ENCODE results near the gene WDR89. TPM values are rescaled to one million over a fixed set of nuclear protein-coding genes. Genes with fewer than 3 reads are reported as not detected.

The WDR89 gene, protein sequence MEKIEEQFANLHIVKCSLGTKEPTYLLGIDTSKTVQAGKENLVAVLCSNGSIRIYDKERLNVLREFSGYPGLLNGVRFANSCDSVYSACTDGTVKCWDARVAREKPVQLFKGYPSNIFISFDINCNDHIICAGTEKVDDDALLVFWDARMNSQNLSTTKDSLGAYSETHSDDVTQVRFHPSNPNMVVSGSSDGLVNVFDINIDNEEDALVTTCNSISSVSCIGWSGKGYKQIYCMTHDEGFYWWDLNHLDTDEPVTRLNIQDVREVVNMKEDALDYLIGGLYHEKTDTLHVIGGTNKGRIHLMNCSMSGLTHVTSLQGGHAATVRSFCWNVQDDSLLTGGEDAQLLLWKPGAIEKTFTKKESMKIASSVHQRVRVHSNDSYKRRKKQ
- total RNA-seq, result 1 to 10 TPM; 2.0 to 9.0 TPM

DNA sequence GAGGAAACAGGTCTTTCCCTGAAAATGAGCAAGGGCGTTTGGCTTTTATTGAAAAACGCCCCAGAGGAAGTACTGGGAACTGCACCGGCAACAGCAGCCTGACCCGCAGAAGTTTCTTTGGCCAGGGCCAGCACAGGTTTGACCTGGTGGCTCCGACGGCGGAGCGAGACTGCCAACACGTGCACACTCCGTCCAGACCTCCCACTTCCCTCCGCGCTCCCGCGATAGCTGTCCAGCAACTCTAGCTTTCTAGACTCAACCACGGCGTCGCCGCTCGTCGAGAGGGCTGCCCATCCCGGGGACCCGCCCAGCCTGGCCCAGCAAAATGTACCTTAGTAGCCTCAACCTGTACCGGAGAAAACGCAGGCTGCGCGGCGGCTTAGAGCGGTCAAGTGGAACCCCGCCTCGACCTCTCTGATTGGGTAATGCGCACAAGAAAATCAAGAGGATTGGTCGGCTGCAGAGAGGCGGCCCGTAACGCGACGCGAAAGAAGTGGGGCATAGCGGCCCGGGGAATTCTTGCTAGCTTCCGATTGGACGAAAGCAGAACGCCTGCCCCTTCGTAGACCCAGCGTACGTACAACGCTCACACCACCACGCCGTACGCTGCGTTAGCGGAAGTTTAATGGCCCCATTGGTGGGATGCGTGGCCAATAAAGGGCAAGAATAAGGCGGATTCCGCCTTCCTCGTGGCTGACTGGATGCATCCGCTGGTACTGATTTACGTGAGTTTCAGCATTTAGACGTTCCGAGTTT is at the start of gene WDR89:
Gene WDR89, minus strand, starts transcription at position 399 of the 756 bp plus-strand sequence. CDS start 41,929 bp downstream, outside the sequence.
- peak; percentile 95 for ATAC-seq (ENCODE audit: insufficient number of reproducible peaks, low FRiP score, low read depth)
- peak within 1 kb of the TSS; percentile 87 for H3K4me3 ChIP-seq
- peak; percentile 92 for DNase-seq (ENCODE audit: low spot score)
- no peaks in the 10 kb centered on the region for H3K36me3 ChIP-seq
- no peaks in the 10 kb centered on the region for H3K9me3 ChIP-seq
- TF ChIP-seq CTCF (IDR thresholded peaks at IDR 0.05), result peak; percentile 96
- H3K27ac ChIP-seq, result peak within 1 kb of the TSS; percentile 89 to 93
- peaks cover 4 to 12% of the 10 kb centered on the region in 2 donors for H3K4me1 ChIP-seq (ENCODE audit: control insufficient read depth in 1 of 2, low read depth in 2 of 2)
- no peaks in the 10 kb centered on the region for H3K27me3 ChIP-seq (replicated peaks; ENCODE audit: insufficient read depth)

GRCh38 chr14:63689132-63689531 is 47.5 kb upstream of the WDR89 start:
- Histone ChIP-seq H3K27ac (no peak overlapping the region), H3K4me3 (no peak overlapping the region), H3K36me3 (peaks cover 5% of the 10 kb centered on the region), H3K27me3 (replicated peaks; ENCODE audit: insufficient read depth) (no peaks in the 10 kb centered on the region), H3K9me3 (no peaks in the 10 kb centered on the region), H3K4me1 (ENCODE audit: control insufficient read depth in 1 of 2, low read depth in 2 of 2) (no peaks in the 10 kb centered on the region)
- no peak for ATAC-seq (ENCODE audit: insufficient number of reproducible peaks, low FRiP score, low read depth)
- DNase-seq (ENCODE audit: low spot score), result no peak
- TF ChIP-seq CTCF (IDR thresholded peaks at IDR 0.05), result no peak

- Histone ChIP-seq H3K36me3 (peaks cover 5% of the 10 kb centered on the region), H3K27ac (no peak overlapping the region), H3K4me1 (ENCODE audit: control insufficient read depth in 1 of 2, low read depth in 2 of 2) (no peaks in the 10 kb centered on the region), H3K27me3 (replicated peaks; ENCODE audit: insufficient read depth) (no peaks in the 10 kb centered on the region), H3K9me3 (no peaks in the 10 kb centered on the region), H3K4me3 (no peak overlapping the region)
- TF ChIP-seq CTCF (IDR thresholded peaks at IDR 0.05), result no peak
- ATAC-seq (ENCODE audit: insufficient number of reproducible peaks, low FRiP score, low read depth), result no peak
- no peak for DNase-seq (ENCODE audit: low spot score)
Measured at GRCh38 chr14:63686926-63687325, 45.3 kb upstream of the WDR89 start.

GRCh38 chr14:63685401-63685800 is 43.7 kb upstream of the WDR89 start:
- DNase-seq (ENCODE audit: low spot score), result no peak

More at GRCh38 chr14:63685401-63685800, 43.7 kb upstream of the WDR89 start:
- Histone ChIP-seq H3K27me3 (replicated peaks; ENCODE audit: insufficient read depth) (no peaks in the 10 kb centered on the region), H3K4me1 (ENCODE audit: control insufficient read depth in 1 of 2, low read depth in 2 of 2) (no peaks in the 10 kb centered on the region), H3K9me3 (no peaks in the 10 kb centered on the region), H3K4me3 (no peak overlapping the region), H3K27ac (no peak overlapping the region), H3K36me3 (peaks cover 5% of the 10 kb centered on the region)
- no peak for ATAC-seq (ENCODE audit: insufficient number of reproducible peaks, low FRiP score, low read depth)
- TF ChIP-seq CTCF (IDR thresholded peaks at IDR 0.05), result no peak

Data from thoracic aorta (tissue), 2 donors.